ENCODE results near the gene SLC66A2. TPM values are rescaled to one million over a fixed set of nuclear protein-coding genes. Genes with fewer than 3 reads are reported as not detected.

The SLC66A2 gene
- total RNA-seq, 4 donors from 2014 or later: 93.5 to 193 (median 100) TPM

- Histone ChIP-seq H3K4me1 (no peaks in the 10 kb centered on the region), H3K9me3 (no peaks in the 10 kb centered on the region), H3K4me3 (replicated peaks in 1 of 3) (no peak overlapping the region), H3K36me3 (peaks cover 17 to 18% of the 10 kb centered on the region in 2 donors), H3K27ac (no peak overlapping the region), H3K27me3 (no peaks in the 10 kb centered on the region)
- TF ChIP-seq POLR2A (IDR thresholded peaks at IDR 0.05) (no peak), CTCF (IDR thresholded peaks at IDR 0.05) (no peak)
- WGBS, 2 donors: 71 to 83% methylated on average over 15 to 55 of the region's 70 CpGs
- intact Hi-C loops (cut with DNase I): no loop called here
- DNase-seq: no peak
Measured at GRCh38 chr18:79898952-79899608, 52.4 kb downstream of the SLC66A2 start.

DNA sequence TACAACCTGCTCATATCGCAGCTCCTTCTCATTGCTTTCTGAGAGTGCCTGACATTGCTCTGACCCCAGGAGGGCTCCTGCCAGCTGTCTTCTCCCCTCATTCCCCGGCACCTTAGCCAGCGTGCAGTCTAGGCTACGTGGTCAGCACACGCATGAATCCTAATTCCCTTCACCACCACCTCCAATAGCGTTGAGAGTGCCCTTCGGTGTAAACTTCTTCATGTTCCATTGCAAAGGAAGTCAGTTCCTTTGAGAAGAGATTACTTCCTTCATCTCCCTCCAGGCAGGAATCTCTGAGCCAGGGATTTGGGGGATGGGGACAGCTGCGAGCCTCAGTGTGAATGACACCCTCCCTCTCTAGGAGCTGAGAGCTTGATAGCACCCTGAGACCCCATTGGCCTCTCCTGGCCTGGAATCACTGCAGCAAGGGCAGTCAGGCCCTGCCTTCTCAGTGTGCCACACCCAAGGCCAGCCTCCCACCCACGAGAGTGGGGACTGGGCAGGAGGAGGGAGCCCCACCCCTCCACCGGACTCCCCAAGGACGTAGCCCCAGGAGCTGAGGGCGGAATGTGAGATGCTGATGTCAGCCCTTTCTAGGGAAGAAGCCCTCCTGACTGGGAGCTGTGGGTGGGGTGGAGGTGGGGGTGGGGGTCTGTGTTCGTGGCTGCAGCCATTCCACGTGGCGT is 53.4 kb downstream of the SLC66A2 start:
- H3K27ac ChIP-seq: no peak overlapping the region
- H3K27me3 ChIP-seq: no peaks in the 10 kb centered on the region
- H3K4me1 ChIP-seq: no peaks in the 10 kb centered on the region
- H3K4me3 ChIP-seq (replicated peaks in 1 of 3): no peak overlapping the region
- DNase-seq: no peak
- no peaks in the 10 kb centered on the region for H3K9me3 ChIP-seq
- peaks cover 8 to 9% of the 10 kb centered on the region in 2 donors for H3K36me3 ChIP-seq
- TF ChIP-seq CTCF (IDR thresholded peaks at IDR 0.05) (no peak), POLR2A (IDR thresholded peaks at IDR 0.05) (no peak)
- WGBS, 2 donors: 97% methylated on average over 14 to 15 of the region's 15 CpGs
- intact Hi-C loops (cut with DNase I): no loop called here

GRCh38 chr18:79896738-79897137 is 54.7 kb downstream of the SLC66A2 start:
- no peak for DNase-seq
- WGBS, 2 donors: 67 to 85% methylated on average over 3 of the region's 3 CpGs
- intact Hi-C loops (cut with DNase I): no loop called here
- no peaks in the 10 kb centered on the region for H3K4me1 ChIP-seq
- no peak for TF ChIP-seq CTCF (IDR thresholded peaks at IDR 0.05)
- TF ChIP-seq POLR2A (IDR thresholded peaks at IDR 0.05): no peak
- H3K9me3 ChIP-seq: no peaks in the 10 kb centered on the region
- no peak overlapping the region for H3K27ac ChIP-seq
- no peaks in the 10 kb centered on the region for H3K36me3 ChIP-seq
- no peak overlapping the region for H3K4me3 ChIP-seq (replicated peaks in 1 of 3)
- H3K27me3 ChIP-seq: no peaks in the 10 kb centered on the region

DNA sequence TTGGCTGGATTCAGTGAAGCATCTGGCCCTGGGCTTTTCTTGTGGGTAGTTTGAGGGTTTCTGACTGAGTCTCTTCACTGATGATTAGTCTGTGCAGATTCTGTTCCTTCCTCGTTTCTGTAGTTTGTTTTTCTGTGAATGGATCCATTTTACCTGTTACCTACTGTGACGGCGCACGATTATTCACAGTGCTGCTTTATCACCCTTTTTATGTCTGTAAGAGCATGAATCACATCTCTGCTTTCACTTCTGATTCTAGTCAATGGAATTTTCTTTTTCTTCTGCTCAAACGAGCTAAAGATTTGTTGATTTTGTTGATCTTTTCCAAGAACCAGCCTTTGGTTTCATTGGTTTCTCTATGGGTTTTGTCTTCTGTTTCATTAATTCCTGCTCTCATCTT is 60.8 kb downstream of the SLC66A2 start:
- H3K27ac ChIP-seq: no peak overlapping the region
- H3K4me3 ChIP-seq (replicated peaks in 1 of 3): no peak overlapping the region
- no peaks in the 10 kb centered on the region for H3K9me3 ChIP-seq
- WGBS, 2 donors: 82 to 89% methylated on average over 5 of the region's 5 CpGs
- DNase-seq: no peak
- intact Hi-C loops (cut with DNase I): no loop called here
- no peaks in the 10 kb centered on the region for H3K36me3 ChIP-seq
- no peak for TF ChIP-seq POLR2A (IDR thresholded peaks at IDR 0.05)
- TF ChIP-seq CTCF (IDR thresholded peaks at IDR 0.05): no peak
- no peaks in the 10 kb centered on the region for H3K4me1 ChIP-seq
- no peaks in the 10 kb centered on the region for H3K27me3 ChIP-seq

DNA sequence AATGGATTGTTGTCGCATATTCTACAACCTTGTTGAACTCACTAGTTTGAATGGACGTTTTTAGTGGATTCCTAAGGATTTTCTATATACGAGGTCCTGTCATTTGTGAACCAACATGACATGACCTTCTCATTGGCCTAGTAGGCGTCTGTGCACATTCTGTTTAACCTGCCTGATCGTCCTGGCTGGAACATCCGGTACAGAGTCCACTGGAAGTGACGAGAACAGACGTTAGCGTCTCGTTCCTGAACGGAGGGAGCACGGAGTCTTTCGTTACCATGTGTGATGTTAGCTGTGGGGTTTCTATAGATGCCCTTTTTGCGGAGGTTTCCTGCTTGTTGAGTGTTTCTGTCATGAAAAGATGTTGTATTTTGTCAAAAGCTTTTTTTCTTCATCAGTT is 61.9 kb downstream of the SLC66A2 start:
- H3K9me3 ChIP-seq: no peaks in the 10 kb centered on the region
- no peaks in the 10 kb centered on the region for H3K36me3 ChIP-seq
- 92 to 93% methylated on average over 14 of the region's 14 CpGs for WGBS, 2 donors
- no peak for DNase-seq
- intact Hi-C loops (cut with DNase I): no loop called here
- H3K27ac ChIP-seq: no peak overlapping the region
- TF ChIP-seq POLR2A (IDR thresholded peaks at IDR 0.05): no peak
- no peak for TF ChIP-seq CTCF (IDR thresholded peaks at IDR 0.05)
- no peak overlapping the region for H3K4me3 ChIP-seq (replicated peaks in 1 of 3)
- H3K27me3 ChIP-seq: no peaks in the 10 kb centered on the region
- no peaks in the 10 kb centered on the region for H3K4me1 ChIP-seq
